HG03139 (cell line): ENCODE data around the gene SLC10A6.
"Not testable (repeated sequence)": the region's sequence is repeated elsewhere in the genome, so short reads cannot be mapped to it uniquely, and the experiment has no call there.

Source experiments
- ATAC-seq: cut with Tn5 transposase; IDR thresholded peaks from one replicate; pipeline ENCODE4 v1.9.1; 2021; ENCODE audit not compliant: unreplicated experiment

Gene SLC10A6

DNA sequence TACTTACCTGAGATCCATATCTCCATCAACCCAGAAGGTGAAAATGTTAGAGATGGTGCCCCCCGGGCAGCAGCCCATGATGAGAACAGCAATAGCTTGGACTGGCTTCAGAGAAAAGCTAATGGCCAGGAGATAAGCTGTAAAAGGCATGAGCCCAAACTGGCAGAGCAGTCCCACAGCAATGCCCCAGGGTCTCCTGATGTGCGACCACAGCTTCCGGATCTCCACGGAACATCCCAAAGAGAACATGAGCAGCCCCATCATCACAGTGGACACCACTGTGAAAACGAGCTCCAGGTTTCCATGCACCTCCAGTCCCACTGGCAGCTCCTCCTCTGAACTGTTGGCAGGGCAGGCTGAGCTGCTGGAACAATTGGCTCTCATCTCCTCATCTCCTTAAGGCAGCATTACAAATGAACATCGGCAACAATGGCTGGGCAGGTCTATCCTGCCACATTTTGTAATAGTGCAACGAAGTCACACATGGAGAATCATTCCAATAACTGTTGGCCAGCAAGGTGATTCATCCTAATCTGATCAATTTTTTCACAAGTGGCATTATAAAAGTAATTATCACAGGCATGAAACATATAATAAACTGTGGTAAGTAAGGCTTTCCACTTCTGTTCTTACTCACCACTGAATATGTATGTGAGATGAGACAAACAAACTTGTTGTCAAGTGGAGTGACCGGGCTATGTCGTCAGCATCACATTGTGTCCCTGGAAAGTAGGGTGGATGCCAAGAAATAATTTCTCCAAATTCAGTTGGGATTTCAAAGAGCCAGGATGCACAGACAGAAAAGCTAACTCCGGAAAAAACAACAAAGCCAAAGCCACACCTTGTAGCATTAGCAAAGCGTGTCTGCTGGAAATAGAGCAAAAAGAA lies at the start of gene SLC10A6:
Gene SLC10A6, minus strand, starts transcription at position 653 of the 888 bp plus-strand sequence. Its CDS starts 269 bp downstream, at position 384.
- no peak for ATAC-seq

- no peak for ATAC-seq
Measured at GRCh38 chr4:86898562-86898961, 49.4 kb upstream of the SLC10A6 start.

GRCh38 chr4:86896596-86896995 lies 47.4 kb upstream of the SLC10A6 start:
- ATAC-seq: no peak

GRCh38 chr4:86895692-86896488 lies 46.7 kb upstream of the SLC10A6 start:
- no peak for ATAC-seq

DNA sequence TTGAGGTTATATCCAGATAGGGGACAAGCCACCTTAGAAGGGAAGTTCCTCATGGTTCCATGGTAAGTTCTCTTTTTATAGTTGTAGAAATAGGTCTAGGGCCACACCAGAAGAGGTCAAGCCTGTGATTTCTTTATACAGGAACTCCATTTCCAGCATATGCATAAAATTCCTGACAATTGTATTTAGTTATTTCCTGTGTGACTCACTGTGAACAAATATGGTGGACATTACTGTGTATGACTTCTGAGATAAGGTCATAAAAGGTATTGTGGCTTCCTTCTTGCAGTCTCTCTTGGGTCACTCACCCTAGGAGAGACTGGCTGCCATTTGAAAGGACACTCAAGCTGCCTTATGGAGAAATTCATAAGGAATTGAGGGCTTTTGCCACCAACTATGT lies 45.3 kb upstream of the SLC10A6 start:
- no peak for ATAC-seq

DNA sequence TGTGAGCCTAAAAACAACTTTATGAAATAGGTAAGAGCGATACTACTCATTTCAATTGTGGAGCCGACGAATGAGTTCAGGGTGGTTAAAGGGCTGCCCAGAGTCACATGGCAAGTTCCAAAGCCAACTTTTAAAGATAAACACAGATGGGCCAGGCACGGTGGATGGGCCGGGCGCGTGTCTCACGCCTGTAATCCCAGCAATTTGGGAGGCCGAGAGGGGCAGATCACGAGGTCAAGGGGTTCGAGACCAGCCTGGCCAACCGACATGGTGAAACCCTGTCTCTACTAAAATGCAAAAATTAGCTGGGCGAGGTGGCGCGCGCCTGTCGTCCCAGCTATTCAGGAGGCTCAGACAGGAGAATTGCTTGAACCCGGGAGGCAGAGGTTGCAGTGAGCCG lies 44.0 kb upstream of the SLC10A6 start:
- ATAC-seq: no peak

DNA sequence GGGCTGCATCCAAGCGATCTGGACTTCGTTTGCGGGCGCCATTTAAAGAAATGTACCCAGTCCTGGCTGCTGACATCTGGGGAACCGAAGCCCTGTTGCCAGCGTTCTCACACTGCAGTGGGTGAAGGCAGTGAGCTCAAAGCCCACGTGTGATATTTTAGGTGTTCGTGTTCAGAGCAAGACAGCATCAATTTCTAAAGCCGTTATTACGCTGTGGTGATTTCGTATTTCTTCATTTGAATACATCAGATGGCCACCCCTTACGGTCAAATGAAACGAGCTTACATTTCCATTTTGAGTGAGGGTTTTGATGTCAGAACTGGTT lies 43.4 kb upstream of the SLC10A6 start:
- ATAC-seq: peak; percentile 3

DNA sequence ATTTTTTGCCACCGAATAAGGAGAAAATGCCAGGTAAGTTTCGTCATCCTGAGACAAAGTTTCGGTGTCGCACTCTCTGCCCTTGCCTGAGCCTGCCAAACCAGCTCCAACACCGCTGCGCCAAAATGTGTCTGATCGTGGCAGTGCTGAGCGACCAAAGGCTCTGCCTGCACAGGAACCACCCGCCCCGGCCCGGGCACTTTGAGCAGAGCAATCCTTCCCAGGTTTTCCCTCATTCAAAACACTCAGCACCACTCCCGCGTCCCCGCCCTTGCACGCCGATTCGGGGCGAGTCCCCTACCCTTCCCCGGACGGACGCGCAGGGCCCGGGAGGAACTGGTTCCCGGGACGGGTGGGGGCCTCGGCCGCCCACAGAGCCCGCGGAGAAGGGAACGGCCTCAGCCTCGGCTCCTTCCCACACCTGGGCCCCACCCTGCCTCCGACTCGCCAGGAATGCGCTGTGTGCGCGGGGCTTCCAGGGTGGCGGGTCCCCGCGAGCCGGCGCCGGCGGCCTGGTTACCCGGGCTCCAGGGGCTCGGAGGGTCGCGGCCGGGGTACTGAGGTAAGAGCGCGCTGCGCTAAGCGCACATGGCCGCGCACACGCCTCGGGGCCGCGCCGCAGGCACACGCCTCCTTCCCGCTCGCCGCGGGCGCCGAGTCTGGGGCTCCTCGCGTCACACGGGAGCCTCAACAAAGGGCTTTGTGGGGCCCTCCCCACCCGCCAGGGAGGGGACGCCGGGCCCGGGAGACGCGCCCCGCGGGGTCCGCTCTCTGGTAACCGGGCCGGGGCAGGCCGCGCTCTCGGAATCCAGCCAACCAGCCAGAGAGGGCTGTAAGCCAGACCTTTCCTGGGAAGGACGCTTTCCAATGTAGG lies 42.8 kb upstream of the SLC10A6 start, which contains the start of gene C4orf36:
Gene C4orf36, minus strand, starts transcription at position 661 of the 874 bp plus-strand sequence. CDS start 902 bp downstream, outside the sequence.
- ATAC-seq: peak; percentile 49

GRCh38 chr4:86890790-86891189 lies 41.6 kb upstream of the SLC10A6 start:
- no peak for ATAC-seq

DNA sequence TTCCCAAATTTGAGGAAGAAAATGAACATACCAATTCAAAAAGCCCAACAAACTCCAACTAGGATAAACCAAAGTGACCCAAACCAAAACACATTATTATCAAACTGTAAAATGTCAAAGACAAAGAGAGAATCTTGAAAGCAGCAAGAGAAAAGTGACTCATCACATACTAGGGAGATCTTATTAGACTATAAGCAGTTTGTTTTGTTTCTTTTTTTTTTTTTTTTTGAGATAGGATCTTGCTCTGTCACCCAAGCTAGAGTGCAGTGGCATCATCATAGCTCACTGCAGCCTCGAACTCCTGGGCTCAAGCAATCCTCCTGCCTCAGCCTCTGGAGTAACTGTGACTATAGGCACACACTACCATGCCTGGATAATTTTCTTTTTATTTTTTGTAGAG lies 30.5 kb upstream of the SLC10A6 start:
- ATAC-seq: no peak

DNA sequence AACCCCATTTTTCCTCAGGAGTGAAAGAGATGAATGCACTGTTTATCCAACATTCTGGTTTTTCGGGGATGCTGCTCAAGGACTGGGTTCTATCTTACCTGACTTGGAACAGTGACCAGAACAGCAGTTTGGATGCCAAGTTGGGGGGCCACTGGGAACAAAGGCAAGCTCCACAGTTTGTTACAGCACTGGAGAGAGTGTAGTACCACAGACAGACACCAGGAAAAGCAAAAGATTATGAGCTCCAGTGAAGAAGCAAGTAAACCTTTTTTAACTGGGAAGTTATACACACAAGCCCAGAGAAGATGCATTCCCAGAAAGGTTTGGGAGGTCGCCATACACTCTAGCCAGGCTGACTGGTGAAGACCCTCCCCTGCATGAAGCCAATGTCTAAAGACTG lies 29.5 kb upstream of the SLC10A6 start:
- no peak for ATAC-seq

GRCh38 chr4:86876894-86877685 lies 27.9 kb upstream of the SLC10A6 start:
- no peak for ATAC-seq

DNA sequence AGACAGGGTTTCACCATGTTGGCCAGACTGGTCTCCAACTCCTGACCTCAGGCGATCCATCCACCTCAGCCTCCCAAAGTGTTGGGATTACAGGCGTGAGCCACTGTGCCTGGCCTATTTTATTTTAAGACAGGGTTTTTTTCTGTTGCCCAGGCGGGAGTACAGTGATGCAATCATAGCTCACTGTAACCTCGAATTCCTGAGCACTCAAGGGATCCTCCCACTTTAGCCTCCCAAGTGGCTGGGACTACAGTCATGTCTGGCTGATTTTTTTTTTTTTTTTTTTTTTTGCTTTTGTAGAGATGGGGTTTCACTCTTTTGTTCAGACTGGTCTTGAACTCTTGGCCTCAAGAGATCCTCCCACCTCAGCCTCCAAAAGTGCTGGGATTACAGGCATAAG lies 26.3 kb upstream of the SLC10A6 start:
- not testable (repeated sequence) for ATAC-seq

DNA sequence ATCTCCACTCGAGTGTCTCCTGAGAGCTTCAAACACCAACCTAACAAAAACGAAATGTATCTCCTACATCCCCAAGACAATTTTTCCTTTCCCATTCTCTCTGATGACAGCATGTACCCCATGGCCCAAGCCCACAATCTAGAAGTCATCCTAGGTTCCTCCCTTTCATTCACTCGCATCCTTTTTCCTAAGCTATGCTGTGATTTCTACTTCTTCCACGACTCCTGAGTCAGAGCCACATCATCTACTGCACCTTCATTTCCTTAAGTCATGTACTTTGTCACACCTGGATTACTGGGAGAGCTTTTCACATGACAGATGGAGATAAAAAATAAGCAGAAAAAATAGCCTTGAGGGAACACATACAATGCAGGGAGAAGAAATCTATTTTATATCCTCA lies 23.0 kb upstream of the SLC10A6 start:
- no peak for ATAC-seq

GRCh38 chr4:86870442-86871069 lies 21.4 kb upstream of the SLC10A6 start:
- ATAC-seq: no peak

DNA sequence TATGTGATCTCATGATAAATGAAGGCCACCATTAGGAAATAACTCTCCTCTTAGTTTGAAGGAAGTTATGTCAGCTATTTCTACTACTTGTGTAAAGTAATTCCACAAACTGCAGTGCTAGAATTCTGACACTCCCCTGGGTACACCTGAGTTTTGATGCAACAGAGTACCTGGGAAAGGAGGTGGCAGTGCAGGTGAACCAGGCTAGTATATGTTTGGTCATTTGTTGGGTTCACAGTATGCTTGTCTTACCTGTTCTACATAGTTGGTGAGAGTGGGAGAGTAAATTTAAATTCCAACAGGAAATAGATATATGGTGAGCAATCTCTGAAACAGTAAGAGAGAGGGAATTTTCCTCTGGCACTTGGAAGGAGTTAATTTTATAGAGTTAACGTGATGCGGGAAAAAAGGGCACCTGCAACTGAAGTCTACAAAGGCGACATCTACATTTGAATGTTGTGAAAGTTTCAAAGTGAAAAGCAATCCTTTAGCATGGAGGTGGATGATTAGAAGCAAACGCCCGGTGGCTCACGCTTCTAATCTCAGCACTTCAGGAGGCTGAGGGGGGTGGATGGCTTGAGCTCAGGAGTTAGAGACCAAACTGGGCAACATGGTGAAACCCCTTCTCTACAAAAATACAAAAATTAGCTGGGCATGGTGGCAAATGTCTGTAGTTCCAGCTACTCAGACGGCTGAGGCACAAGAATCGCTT lies 8.3 kb upstream of the SLC10A6 start:
- no peak for ATAC-seq

DNA sequence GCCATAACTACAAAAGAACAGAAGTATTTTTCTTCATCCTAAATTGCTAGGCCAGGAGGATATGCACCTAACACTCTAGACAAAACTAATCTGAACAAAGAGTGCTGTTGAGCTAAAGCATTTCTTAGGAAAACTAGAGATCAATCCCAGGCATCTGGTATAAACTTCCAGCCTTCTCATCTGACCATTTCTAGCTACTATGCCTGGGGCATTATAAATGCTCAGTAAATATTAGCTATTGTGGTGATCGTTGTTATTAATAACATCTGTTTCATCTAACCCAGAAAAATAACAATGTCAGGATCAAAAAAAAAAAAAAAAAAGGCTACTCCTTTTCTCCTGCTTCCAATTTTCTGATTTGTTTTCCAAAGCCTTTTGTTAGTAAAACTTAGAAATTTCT lies 7.7 kb upstream of the SLC10A6 start:
- no peak for ATAC-seq

- ATAC-seq: no peak
Measured at GRCh38 chr4:86855572-86855971, 6.4 kb upstream of the SLC10A6 start.

- ATAC-seq: no peak
Measured at GRCh38 chr4:86853209-86853608, 4.0 kb upstream of the SLC10A6 start.
